Panc1 (cell line): ENCODE measurements around the gene NFU1. TPM values are rescaled to one million over a fixed set of nuclear protein-coding genes. Genes with fewer than 3 reads are reported as not detected.

ENCODE experiments used
- ATAC-seq: fragments of 200-7000 bp; cut with Tn5 transposase; 2 replicates; pipeline ENCODE4 v1.9.1; 2020; ENCODE audit warnings: mild to moderate bottlenecking, moderate library complexity
- BruUV-seq: library from RNA; stranded (reverse); fragments of 400-500 nt; replicated peaks from 2 replicates; lab custom pipeline; 2021; lab: Mats Ljungman, UMichigan
- CTCF ChIA-PET: fragments of 300-600 bp; sonication (Branson Sonifier 250); formaldehyde crosslinking; loops from one replicate; lab custom pipeline; 2022; ENCODE audit warnings: antibody characterized with exemption; lab: Charles Lee
- POLR2A ChIA-PET: fragments of 300-600 bp; sonication (Branson Sonifier 250); formaldehyde crosslinking; loops from one replicate; lab custom pipeline; 2022; ENCODE audit warnings: antibody characterized with exemption; lab: Charles Lee
- DNase-seq: peaks from one replicate; pipeline ENCODE4 v3.0.0-alpha.2; 2010; ENCODE audit warnings: low read depth, low spot score
- H3K27ac ChIP-seq: 2 replicates; pipeline ENCODE4 v1.5.1; 2011; ENCODE audit warnings: mild to moderate bottlenecking, low read length, inconsistent platforms
- H3K27me3 ChIP-seq: fragments of 200-500 bp; sonication (Bioruptor generic); 2 replicates; pipeline ENCODE4 v1.6.0; 2014; ENCODE audit warnings: low read length, inconsistent platforms; ENCODE audit not compliant: control insufficient read depth, insufficient read depth
- H3K36me3 ChIP-seq: fragments of 200-500 bp; sonication (Bioruptor generic); 2 replicates; pipeline ENCODE4 v1.5.1; 2014; ENCODE audit warnings: inconsistent platforms, mild to moderate bottlenecking, low read length, moderate library complexity; ENCODE audit not compliant: control insufficient read depth, insufficient read depth
- H3K4me1 ChIP-seq: 2 replicates; pipeline ENCODE4 v1.5.1; 2011; ENCODE audit warnings: inconsistent platforms, mild to moderate bottlenecking, low read length, moderate library complexity; ENCODE audit not compliant: control insufficient read depth, insufficient read depth
- H3K4me3 ChIP-seq, 2 experiments: 2 replicates each; pipeline ENCODE4 v1.5.1; 2011 to 2012; ENCODE audit warnings: low read depth in 2 of 2, low read length in 2 of 2, mild to moderate bottlenecking in 2 of 2, inconsistent platforms in 1 of 2, moderate library complexity in 1 of 2
- H3K9me3 ChIP-seq: fragments of 200-500 bp; sonication (Bioruptor generic); 2 replicates; pipeline ENCODE4 v1.5.1; 2014; ENCODE audit warnings: low read depth, mild to moderate bottlenecking, inconsistent platforms, low read length, moderate library complexity; ENCODE audit not compliant: control insufficient read depth, insufficient read depth
- POLR2AphosphoS5 ChIP-seq: IDR thresholded peaks from 2 replicates; pipeline ENCODE4 v1.6.1; 2012; ENCODE audit warnings: mild to moderate bottlenecking, low read depth, low read length, moderate library complexity
- SIN3A ChIP-seq: IDR thresholded peaks from 2 replicates; pipeline ENCODE4 v1.6.1; 2012; ENCODE audit warnings: low read depth, mild to moderate bottlenecking, low read length, moderate library complexity, borderline replicate concordance; ENCODE audit not compliant: insufficient read depth
- TCF7L2 ChIP-seq: IDR thresholded peaks from 2 replicates; pipeline ENCODE4 v1.6.1; 2011; ENCODE audit warnings: mild to moderate bottlenecking, low read depth, low read length, inconsistent platforms
- in situ Hi-C: cut with HindIII; loops from 2 replicates; pipeline ENCODE4 v1.10.0; 2016; ENCODE audit warnings: low sequenced_read_pairs, low pct_unique_long_range_greater_than_20kb
- intact Hi-C: fragments of 100-400 bp; cut with micrococcal nuclease; formaldehyde crosslinking; loops from one replicate; pipeline ENCODE4 v1.10.0; 2022; ENCODE audit not compliant: unreplicated experiment
- total RNA-seq: library from RNA; stranded (reverse); gene quantifications from one replicate; pipeline ENCODE4 v1.2.1, GENCODE V29; 2021; ENCODE audit not compliant: unreplicated experiment
- TF ChIP-seq, protein P1 (sequence below), 2 experiments: IDR thresholded peaks; 2 replicates each; pipeline ENCODE4 v1.6.1; 2011 to 2012; ENCODE audit warnings: low read depth in 2 of 2, control low read depth in 1 of 2, low read length in 1 of 2, mild to moderate bottlenecking in 1 of 2, moderate library complexity in 1 of 2; ENCODE audit not compliant: insufficient read depth in 1 of 2
- TF ChIP-seq, protein P2 (sequence below): fragments of 450-650 bp; IDR thresholded peaks from 2 replicates; pipeline ENCODE4 v1.5.1; 2017; ENCODE audit warnings: mild to moderate bottlenecking

The NFU1 gene
- total RNA-seq, 1 experiment from 2014 or later, result 42.9 TPM

DNA sequence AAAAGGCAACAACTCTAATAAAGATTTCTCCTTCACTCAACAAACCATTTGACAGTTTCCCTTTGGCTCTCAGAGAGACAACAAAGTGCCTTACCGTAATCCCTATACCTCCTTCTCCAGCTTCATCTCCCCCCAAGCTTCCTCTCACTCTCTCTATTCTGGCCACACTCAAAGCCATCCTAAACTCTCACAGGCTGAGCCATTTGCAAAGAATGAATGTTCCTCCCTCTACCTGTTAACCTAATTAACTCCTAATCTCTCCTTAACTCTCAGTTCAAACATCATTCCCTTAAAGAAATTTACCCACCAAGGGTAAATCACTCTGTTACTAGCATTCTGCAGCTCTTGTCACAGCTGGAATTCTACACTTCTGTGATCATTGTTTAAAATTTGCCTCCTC, 88.5 kb downstream of the NFU1 start:
- Histone ChIP-seq H3K4me1 (no peaks in the 10 kb centered on the region), H3K9me3 (no peaks in the 10 kb centered on the region), H3K36me3 (peaks cover 29% of the 10 kb centered on the region), H3K27me3 (no peaks in the 10 kb centered on the region), H3K27ac (no peak overlapping the region), H3K4me3 (no peak overlapping the region)
- BruUV-seq, result no TSS peak
- DNase-seq, result no peak
- POLR2A ChIA-PET, result no interaction called here
- intact Hi-C loops, result no loop called here
- CTCF ChIA-PET, result no interaction called here
- no peak for ATAC-seq
- TF ChIP-seq SIN3A, result no peak
- no peak for TF ChIP-seq TCF7L2
- TF ChIP-seq, protein P1, sequence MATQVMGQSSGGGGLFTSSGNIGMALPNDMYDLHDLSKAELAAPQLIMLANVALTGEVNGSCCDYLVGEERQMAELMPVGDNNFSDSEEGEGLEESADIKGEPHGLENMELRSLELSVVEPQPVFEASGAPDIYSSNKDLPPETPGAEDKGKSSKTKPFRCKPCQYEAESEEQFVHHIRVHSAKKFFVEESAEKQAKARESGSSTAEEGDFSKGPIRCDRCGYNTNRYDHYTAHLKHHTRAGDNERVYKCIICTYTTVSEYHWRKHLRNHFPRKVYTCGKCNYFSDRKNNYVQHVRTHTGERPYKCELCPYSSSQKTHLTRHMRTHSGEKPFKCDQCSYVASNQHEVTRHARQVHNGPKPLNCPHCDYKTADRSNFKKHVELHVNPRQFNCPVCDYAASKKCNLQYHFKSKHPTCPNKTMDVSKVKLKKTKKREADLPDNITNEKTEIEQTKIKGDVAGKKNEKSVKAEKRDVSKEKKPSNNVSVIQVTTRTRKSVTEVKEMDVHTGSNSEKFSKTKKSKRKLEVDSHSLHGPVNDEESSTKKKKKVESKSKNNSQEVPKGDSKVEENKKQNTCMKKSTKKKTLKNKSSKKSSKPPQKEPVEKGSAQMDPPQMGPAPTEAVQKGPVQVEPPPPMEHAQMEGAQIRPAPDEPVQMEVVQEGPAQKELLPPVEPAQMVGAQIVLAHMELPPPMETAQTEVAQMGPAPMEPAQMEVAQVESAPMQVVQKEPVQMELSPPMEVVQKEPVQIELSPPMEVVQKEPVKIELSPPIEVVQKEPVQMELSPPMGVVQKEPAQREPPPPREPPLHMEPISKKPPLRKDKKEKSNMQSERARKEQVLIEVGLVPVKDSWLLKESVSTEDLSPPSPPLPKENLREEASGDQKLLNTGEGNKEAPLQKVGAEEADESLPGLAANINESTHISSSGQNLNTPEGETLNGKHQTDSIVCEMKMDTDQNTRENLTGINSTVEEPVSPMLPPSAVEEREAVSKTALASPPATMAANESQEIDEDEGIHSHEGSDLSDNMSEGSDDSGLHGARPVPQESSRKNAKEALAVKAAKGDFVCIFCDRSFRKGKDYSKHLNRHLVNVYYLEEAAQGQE (IDR thresholded peaks at IDR 0.05; ENCODE audit: insufficient read depth in 1 of 2, low read depth in 2 of 2, low read length in 1 of 2), result no peak
- TF ChIP-seq, protein P2, sequence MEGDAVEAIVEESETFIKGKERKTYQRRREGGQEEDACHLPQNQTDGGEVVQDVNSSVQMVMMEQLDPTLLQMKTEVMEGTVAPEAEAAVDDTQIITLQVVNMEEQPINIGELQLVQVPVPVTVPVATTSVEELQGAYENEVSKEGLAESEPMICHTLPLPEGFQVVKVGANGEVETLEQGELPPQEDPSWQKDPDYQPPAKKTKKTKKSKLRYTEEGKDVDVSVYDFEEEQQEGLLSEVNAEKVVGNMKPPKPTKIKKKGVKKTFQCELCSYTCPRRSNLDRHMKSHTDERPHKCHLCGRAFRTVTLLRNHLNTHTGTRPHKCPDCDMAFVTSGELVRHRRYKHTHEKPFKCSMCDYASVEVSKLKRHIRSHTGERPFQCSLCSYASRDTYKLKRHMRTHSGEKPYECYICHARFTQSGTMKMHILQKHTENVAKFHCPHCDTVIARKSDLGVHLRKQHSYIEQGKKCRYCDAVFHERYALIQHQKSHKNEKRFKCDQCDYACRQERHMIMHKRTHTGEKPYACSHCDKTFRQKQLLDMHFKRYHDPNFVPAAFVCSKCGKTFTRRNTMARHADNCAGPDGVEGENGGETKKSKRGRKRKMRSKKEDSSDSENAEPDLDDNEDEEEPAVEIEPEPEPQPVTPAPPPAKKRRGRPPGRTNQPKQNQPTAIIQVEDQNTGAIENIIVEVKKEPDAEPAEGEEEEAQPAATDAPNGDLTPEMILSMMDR, result no peak
- TF ChIP-seq POLR2AphosphoS5, result no peak
- in situ Hi-C loops, result no loop called here

Other genes with a start within 250 kb of the NFU1 start
- 53.0 TPM for gene GFPT1, start 50.2 kb downstream of the NFU1 start, total RNA-seq
- 123 TPM for gene AAK1, start 206.3 kb upstream of the NFU1 start, total RNA-seq